Stimulated activated CD4-positive, alpha-beta T cell treated with anti-CD3 and anti-CD28 coated beads, Interleukin-15, amount 100 ng/mL, for 1 hour (primary cell): Measurements from ENCODE around the gene MAPK8IP1.

Experiments used
- DNase-seq, 2 donors: peaks; one replicate each; pipeline ENCODE4 v3.0.0-alpha.2; 2020; ENCODE audit warnings: low read depth in 1 of 2, low spot score in 1 of 2

Gene MAPK8IP1

DNA sequence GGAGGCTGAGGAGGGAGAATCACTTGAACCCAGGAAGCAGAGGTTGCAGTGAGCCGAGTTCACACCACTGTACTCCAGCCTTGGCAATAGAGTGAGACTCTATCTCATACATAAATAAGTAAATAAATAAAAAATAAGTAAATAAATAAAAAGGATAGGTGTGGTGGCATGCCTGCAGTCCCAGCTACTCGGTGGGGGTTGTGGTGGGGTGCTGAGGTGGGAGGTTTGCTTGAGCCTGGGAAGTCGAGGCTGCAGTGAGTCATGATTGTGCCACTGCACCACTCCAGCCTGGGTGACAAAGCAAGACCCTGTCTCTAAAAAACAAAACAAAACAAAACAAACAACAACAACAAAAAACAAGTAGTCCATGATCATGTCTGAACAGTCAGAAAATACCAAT lies 40.1 kb downstream of the MAPK8IP1 start:
- no peak for DNase-seq

DNA sequence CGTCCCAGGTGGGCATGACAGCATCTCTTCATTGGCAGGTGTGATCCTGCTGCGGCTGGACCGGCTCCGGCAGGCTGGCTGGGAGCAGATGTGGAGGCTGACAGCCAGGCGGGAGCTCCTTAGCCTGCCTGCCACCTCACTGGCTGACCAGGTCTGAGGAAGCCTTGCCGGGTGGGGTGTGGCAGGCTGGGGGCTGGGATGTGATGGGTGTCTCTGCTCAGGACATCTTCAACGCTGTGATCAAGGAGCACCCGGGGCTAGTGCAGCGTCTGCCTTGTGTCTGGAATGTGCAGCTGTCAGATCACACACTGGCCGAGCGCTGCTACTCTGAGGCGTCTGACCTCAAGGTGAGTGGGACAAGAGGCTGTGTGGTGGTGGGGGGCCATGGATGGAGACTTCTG lies 40.5 kb downstream of the MAPK8IP1 start:
- DNase-seq = no peak

DNA sequence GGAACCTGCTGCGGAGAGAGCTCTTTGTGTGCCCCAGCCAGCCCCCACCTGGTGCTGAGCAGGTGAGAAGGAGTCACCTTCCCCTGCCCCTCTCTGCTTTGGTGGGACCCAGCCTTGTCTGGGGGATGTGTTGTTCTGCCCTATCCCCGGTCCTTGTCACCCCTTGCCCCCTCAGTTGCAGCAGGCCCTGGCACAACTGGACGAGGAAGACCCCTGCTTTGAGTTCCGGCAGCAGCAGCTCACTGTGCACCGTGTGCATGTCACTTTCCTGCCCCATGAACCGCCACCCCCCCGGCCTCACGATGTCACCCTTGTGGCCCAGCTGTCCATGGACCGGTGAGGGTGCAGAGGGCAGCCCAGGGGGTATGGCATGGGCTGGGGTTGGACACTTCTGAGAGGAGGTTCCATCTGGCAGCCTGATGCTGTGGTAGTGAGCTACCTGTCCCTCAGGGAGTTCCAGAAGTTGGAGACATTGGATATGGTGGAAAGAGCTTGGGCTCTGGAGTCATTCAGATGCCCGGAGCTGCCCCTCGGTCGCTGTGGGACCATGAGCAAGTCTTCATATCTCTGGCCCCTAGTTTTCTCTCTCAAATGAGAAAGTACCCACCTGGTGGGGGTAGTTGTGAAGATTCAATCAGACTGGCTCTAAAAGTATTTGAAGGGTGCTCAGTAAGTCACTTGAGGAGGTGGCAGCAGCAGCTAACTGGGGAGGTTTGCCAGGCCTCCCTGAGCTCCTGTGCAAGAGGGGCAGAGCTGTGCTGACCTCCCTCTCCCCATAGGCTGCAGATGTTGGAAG lies 41.3 kb downstream of the MAPK8IP1 start:
- no peak for DNase-seq

DNA sequence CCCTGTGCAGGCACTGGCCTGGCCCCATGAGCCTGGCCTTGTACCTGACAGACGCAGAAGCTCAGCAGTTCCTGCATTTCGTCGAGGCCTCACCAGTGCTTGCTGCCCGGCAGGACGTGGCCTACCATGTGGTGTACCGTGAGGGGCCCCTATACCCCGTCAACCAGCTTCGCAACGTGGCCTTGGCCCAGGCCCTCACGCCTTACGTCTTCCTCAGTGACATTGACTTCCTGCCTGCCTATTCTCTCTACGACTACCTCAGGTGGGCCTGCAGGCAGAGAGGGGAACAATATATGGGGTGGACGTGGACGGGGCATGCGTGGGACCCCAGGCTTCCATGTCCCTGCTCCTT lies 41.9 kb downstream of the MAPK8IP1 start:
- DNase-seq = no peak

DNA sequence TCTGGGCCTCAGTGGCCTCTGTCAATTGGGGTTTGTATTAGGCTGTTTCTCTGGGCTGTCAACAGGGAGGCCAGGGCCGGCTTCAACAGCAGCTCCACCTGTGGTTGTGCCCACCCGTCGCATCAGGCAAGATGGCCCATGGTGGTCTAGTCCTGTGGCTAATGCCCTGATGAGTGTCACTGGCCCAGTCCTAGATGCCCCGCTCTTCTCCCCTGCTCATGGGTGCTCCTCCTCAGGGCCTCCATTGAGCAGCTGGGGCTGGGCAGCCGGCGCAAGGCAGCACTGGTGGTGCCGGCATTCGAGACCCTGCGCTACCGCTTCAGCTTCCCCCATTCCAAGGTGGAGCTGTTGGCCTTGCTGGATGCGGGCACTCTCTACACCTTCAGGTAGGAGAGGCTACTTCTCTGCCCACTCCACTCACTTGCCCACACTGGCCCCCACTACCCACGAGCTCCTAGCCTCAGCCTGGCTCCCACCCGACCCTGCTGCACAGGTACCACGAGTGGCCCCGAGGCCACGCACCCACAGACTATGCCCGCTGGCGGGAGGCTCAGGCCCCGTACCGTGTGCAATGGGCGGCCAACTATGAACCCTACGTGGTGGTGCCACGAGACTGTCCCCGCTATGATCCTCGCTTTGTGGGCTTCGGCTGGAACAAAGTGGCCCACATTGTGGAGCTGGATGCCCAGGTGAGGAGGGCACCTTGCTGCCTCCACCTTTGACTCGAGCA lies 42.4 kb downstream of the MAPK8IP1 start:
- DNase-seq = no peak

DNA sequence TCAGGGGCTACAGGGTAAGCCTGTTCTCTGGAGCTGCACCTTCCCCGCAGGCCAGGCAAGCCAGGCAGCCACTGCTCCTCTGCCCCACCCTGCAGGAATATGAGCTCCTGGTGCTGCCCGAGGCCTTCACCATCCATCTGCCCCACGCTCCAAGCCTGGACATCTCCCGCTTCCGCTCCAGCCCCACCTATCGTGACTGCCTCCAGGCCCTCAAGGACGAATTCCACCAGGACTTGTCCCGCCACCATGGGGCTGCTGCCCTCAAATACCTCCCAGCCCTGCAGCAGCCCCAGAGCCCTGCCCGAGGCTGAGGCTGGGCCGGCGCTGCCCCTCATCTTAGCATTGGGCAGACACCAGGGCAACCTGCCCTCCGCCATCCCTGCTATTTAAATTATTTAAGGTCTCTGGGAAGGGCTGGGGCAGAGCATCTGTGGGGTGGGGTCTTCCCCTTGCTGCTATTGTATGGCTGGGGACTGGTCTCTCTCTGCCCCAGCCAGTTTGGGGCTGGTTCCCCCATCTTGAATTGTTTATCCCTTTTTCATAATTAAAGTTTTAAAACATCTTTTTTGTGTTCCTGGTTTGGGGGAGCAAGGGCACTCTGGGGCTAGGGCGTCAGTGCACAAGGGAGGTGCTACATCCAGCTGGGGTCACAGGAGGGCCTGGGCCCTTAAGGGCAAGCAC lies 43.2 kb downstream of the MAPK8IP1 start:
- no peak for DNase-seq

DNA sequence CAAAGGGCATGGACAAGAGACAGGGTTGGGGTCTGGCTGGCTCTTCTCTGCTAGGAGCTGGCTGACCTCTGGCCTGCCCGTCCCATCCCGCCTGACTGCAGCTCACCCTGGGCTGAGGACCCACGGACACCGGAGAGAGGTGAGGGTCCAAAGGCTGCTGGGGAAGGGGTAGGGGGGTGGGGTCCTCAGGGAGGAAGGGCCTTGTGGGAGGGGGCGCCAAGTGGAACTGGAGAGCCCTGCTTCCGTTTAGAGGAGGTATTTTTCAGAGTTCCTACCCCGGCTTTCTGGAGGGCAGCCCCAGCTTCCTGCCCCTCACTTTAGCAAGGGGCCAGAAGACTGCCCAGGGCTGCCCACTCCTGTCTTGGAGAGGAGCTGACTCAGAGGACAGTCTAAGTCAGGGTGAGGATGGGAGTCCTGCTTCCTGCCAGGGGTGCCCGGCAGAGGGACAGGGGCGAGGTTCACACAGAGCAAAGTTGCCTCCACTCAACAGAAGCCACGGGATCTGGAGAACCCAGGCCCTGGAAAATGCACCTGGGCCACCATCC lies 44.1 kb downstream of the MAPK8IP1 start:
- no peak for DNase-seq

DNA sequence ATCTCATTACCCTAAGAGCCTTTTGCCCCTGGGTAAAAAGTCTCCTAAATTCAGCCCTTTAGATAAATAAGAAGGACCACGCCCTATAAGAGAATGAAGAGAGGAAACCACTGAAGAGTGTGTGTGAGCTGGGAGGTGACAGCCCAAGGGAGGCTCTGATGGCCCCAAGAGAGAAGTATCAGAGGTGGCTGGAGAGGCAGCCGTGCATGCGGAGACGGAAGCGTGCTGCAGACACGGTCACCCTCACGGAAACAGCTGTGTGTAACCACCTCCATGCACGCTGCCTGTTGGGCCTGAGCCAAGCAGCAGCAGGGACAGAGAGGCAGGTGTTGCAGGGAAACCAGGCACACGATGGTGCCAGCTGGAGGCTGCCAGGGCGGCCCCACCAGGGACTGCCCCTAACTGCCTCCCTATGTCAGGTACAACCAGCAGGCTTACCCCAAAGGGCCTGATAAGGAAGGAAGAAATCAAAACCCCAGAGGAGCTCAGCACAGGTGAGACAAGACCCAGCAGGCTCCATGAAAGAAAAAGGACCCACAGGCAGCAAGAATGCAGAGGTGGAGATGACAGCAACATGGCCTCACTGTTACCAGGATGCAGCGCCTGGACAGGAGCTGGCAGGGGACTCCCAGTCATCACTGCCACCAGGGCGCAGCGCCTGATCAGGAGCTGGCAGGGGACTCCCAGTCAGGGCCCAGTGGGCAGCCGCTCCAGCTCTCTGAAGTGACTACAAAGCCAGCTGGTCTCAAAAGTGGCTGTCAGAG lies 44.8 kb downstream of the MAPK8IP1 start:
- DNase-seq = no peak

DNA sequence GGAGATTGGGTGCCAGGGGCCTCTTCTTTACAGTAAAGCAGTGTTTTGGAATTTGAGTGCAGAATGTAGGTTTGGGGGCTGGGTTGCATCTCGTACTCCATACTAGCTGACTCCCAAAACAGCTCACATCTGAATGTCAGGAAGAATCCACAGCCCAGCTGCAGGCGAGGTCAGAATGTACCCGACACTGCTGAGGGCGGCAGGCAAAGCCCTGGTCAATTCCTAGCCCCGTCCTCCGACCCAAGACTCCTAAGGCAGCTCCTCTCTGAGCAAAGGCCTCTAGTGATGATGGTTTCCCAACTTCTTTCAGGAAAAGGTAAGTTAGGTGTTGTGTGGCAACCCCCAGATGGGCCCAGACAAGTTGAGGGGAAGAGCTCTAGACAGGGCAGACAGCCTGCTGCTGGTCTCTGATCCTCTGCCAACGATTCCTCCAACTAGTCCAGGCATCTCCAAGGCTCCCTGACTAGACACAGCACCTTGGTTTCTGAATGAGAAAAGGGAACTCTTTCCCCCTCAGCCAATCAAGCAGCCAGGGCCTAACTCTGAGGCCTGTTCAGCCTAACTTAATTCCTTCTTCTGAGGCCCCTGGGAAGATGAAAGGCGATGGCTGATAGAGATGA lies 45.6 kb downstream of the MAPK8IP1 start:
- no peak for DNase-seq

DNA sequence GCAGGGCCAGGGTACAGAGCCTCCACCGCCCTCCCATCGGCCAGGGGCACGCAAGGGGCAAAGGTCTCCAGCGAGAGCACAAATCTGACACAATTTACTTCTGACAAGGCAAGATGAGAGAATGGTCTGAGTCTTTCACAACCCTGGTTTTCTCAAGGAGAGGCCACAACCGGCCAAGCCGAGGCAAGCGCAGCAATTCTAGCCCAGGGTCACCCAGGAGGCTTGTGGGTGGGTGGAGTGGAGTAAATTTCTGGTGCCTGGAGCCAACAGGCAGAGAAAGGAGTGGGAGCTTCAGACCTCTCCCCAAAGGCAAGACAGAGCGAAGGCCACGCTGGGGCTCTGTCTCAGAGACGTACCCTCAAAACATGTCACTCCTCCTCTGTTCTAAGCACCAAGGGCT lies 46.3 kb downstream of the MAPK8IP1 start:
- DNase-seq = no peak

DNA sequence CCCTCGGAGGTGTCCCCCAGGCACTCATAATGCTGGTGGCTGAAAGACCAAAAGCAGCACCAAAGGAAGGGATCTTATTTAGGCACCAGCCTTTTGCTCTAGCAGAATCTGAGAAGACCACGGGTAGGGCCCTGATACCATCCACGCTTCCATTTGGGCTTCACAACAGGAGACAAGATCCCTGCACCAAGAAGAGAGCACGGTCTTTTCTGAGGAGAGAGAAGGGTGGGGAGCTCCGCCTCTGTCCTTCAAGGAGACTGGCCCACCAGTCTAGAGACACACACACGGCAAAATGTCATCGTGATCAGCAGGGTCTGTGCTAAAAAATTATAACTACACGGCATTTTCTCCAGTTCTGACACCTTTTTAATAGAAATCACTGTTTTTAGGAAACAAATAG lies 46.8 kb downstream of the MAPK8IP1 start:
- no peak for DNase-seq

DNA sequence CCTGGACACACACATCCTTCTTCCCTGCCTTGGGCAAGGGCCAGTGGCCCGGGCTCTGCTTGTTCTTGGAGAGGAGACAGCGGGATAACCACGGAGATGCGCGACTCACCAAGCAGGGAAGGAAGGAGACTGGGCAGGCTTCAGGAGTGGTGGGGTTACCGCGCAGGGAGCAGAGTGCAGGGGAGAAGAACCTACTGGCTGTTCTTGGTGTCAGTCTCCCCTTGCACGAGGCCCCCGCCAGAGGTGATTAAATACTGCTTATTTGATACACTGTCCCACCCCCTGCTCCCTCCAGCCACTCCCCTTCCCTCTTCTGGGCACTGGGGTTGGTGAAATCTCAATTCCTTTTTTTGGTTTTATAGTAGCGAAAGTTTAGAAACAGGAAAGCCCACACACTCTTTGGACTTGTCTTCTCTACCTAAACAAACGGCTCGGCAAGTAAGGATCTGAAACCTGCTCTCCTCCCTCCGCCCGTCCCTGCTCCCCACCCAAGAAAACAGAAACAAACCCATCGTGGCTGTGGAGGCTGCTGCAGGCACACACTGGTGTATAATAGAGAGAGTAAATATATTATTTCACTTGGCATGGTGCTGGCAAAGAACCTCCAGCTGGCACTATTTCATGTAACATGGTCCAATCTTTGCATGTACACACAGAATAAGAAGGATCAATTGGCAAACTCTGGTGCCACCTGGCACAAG lies 47.8 kb downstream of the MAPK8IP1 start:
- no peak for DNase-seq

DNA sequence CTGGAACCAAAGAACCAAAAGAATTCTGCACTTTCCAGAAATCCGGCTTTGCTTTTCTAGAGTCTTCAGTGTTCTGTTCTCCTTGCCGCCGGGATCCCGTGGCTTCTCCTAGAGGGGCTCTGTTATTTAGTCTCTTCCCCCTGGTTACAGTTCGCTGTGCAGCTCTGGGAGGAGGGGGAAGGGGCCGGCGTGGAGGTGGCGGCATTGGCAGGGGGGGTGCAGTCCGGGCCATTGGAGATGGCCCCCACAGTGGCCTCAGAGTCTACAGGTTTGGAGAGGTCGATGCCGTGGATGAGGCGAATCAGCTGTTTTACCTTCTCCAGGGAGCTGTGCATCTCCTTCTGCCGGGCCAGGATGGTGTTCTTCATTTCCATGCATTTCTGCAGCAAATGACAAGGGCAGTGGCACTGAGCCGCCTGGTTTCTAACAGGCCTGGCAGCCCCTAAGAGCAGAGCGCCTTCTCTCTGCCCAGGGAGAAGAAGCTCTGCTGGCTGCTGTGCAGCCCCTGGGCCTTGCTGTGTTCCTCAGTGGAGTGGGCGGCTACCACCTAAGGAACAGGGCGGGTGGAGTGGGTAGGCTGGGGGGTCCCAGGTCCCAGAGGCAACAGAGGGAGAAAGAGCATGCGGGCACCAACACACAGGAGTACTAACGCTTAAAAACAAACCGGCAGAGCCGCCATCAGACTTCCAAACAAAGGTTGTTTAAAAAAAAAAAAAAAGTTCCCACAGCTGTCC lies 48.6 kb downstream of the MAPK8IP1 start:
- no peak for DNase-seq

DNA sequence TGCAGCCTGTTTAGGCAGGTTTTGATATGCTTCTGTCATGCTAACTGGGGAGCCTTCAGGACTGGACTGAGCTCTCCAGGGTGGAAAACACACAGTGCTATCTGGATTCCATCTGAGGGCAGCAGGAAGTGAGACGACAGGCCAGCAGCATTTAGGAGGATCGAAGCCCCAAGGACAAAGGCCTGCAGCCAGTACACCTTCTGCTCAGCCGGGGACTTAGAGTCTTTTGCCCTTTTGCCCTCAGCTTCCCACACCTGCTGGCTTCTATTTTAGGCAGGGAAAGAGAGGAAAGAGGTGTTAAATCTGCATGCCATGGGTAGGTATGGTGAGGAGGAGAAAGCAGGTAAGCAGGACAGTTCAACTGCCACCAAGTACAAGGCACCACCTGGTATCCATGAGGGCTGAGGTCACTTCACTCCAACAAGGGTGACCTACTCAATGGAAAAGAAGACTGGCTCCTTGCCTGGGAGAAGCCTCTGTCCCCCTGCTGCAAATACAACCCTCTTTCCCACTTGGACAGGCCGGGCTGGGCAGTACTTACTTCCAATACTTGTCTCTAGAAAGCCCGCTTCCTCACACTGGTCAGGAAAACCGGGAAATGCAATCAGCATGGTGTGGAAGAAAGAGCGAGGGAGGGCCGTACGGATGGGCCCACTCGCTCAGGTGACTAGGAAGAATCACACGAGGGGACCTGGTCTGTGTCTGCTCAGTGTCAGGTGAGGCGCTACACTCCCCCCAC lies 49.3 kb downstream of the MAPK8IP1 start:
- DNase-seq = no peak

DNA sequence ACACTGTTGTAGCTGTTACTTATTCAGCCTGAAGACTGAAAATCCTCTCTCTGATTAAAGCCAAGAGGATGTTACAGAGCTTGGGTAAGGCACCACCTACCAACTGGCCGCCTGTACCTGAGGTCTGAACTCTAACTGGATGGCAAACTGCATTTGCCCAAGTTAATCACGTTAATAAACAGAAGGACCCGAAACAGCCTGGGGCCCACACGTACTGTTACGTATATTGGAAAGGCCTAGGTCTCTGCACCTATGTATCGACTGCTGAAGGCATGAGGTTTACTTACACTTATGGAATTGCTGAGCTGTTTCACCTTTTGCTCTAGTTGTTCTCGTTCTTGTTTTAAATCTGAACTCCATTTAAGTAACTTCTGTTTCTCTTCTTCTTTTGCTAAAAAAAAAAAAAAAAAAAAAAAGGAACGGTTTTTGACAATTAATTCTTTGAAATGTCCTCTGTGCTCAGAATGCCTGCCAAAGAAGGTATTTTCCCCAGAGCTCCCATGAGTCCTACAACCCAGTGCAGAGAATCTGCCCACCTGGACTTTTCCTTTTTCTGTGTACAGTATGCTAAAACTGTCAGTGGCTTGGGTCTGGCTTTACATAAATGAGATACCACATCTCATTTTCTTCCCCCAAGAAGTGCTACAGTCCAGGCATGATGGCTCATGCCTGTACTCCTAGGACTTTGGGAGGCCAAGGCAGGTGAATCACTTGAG lies 50.1 kb downstream of the MAPK8IP1 start:
- no peak for DNase-seq

DNA sequence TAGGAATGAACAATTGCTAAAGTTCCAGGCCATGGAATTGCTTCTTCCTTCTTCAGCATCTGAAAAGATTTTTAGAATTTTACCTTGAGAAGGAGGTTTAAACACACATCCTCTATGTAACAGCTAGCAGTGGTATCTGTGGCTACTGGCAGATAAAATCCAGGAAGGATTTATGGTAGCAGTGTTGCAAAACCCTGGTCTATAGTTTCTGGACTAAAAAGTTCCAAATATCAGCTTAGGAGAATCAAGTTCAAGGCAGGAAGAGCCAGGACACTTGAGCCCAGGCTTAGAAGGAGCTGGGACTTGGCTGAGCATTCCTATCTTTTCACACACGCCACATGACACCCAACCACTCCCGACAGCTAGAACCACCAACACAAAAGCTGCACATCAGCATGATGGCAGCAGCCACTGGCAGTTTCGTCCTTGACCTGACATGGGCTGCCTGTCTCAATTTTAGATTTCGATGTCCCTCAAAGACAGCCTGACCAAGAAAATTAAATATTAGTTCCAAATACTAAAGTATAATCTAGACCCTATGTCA lies 51.1 kb downstream of the MAPK8IP1 start:
- DNase-seq = no peak

DNA sequence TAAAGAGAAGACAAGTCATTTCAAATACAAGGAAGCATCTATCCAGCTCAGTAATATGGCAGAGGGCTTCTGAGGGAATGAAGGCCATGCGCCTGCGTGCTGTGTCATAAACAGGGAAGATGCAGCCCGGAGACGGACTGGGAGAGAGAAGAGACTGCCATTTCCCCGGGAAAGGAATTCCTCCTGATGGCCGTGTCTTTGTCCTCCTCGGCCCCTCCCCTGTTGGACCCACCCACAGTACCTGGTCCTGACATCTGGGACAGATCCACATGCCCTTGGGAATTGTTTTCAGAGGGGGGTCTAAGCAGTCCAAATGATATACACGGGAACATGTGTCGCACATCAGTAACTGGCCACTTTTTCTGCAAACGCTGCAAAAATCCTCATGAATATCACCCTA lies 52.5 kb downstream of the MAPK8IP1 start:
- DNase-seq = no peak

DNA sequence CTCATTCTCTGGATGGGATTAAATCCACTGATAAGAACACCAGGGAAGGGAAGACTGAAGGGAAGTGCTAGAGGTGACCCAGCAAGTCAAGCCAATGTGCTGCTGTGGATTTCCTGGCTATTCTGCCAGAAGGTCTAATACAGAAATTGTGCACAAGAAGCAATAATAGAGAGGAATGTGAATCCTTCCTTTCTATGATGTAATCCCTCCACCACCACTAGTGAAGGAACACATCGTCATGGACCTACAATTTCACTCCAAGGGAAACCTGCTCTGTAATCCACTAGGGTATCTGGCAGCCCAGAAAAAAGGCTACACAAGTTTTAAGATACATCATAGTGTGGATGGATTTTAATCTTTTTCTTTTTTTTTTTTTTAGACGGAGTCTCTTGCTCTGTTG lies 54.4 kb downstream of the MAPK8IP1 start:
- DNase-seq = no peak
